GM12872 (cell line): ENCODE data around the gene PRAC1.

Source experiments
- TF ChIP-seq, protein P1 (sequence below): IDR thresholded peaks from 3 replicates; pipeline ENCODE4 v1.5.1; 2011; ENCODE audit warnings: low read depth, mild to moderate bottlenecking, low read length, moderate library complexity; ENCODE audit not compliant: insufficient read depth

The PRAC1 gene

GRCh38 chr17:48718761-48719641, 3.3 kb downstream of the PRAC1 start:
- TF ChIP-seq, protein P1, sequence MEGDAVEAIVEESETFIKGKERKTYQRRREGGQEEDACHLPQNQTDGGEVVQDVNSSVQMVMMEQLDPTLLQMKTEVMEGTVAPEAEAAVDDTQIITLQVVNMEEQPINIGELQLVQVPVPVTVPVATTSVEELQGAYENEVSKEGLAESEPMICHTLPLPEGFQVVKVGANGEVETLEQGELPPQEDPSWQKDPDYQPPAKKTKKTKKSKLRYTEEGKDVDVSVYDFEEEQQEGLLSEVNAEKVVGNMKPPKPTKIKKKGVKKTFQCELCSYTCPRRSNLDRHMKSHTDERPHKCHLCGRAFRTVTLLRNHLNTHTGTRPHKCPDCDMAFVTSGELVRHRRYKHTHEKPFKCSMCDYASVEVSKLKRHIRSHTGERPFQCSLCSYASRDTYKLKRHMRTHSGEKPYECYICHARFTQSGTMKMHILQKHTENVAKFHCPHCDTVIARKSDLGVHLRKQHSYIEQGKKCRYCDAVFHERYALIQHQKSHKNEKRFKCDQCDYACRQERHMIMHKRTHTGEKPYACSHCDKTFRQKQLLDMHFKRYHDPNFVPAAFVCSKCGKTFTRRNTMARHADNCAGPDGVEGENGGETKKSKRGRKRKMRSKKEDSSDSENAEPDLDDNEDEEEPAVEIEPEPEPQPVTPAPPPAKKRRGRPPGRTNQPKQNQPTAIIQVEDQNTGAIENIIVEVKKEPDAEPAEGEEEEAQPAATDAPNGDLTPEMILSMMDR = no peak

GRCh38 chr17:48718227-48718760, 4.0 kb downstream of the PRAC1 start:
- TF ChIP-seq, protein P1 = no peak

GRCh38 chr17:48717367-48718226, 4.7 kb downstream of the PRAC1 start:
- TF ChIP-seq, protein P1 = no peak

- TF ChIP-seq, protein P1 = no peak
These were observed 6.6 kb downstream of the PRAC1 start for GRCh38 chr17:48715496-48716399.

DNA sequence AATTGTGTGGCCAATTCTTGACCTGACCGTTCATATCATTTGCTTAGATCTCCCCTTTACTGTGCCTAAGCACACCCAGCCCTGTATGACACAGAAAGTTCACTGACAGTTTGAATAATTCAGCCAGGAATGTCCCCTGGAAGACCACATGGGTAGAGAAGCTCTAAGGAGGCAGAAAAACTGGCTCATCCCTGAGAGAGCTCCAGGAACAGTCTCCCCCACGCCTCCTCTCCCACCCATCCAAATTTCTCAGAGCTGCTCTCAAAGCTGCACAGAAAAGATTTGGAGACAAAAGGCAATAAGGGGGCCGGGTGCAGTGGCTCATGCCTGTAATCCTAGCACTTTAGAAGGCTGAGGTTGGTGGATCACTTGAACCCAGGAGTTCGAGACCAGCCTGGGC, 11.2 kb downstream of the PRAC1 start:
- TF ChIP-seq, protein P1 = no peak

DNA sequence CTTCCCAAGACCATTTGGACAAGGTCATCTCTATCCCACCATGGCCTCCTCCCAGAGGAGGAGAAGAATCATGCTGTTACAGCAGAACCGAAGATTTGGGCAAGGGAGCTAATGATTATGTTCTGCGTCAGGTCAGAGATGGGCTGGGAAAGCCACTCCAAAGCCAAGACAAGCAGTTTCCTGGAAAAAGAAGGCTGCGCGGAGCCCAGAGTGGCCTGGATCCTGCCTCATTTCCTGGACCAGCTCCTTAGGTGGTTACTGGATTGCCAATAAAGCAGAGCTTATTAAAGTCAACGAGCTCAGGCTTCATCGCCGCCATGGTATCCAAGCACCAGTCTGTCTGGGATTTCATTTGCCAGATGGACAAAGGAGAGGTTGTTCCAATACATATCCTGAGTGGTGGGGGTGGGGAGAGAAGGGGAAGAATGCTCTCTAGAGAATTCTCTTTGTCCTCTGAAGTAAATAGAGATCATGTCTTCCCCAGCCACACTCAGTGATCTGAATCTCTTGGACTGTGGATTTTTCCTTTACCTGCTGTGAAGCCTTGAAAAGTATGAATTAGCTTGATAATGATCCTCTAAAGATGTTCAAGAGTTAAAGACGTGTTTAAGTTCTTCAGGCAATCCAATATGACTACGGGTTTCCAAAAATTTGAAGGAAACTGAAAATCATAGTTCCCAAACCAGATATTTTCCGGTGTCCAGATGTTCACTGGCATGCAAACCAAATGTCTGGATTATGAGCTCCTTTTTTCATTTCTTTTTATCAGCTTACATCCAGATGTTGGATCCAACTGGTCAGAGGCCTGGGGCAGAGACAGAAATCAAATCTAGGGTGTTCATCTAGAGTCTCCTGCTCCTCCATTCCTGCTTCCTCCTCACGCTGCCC, 17.7 kb downstream of the PRAC1 start:
- TF ChIP-seq, protein P1 = no peak
